T-cell (primary cell): Measurements from ENCODE around the gene MPPED1. TPM values are rescaled to one million over a fixed set of nuclear protein-coding genes. Genes with fewer than 3 reads are reported as not detected.

Experiments used
- ATAC-seq, 4 experiments: fragments of 200-7000 bp in 3 of 4; fragments of 150-1000 bp in 1 of 4; cut with Tn5 transposase; replicated peaks in 1 of 4; 1 replicate in 3 of 4; 2 replicates in 1 of 4; pipeline ENCODE4 v1.10.0; 2021; ENCODE audit warnings: moderate library complexity in 3 of 4, mild to moderate bottlenecking in 2 of 4, moderate number of reproducible peaks in 1 of 4
- CTCF ChIA-PET, 2 donors: fragments of 300-600 bp; sonication (Branson Sonifier 250); formaldehyde crosslinking; loops; one replicate each; lab custom pipeline; 2022; ENCODE audit warnings: antibody characterized with exemption in 2 of 2; lab: Charles Lee
- POLR2A ChIA-PET, 2 donors: fragments of 300-600 bp; sonication (Branson Sonifier 250); formaldehyde crosslinking; loops; one replicate each; lab custom pipeline; 2022; ENCODE audit warnings: antibody characterized with exemption in 2 of 2; lab: Charles Lee
- DNase-seq, 35 experiments: peaks; one replicate each; pipeline versions ENCODE4 v3.0.0 to v3.0.0-alpha.2; 2013 to 2023
- H3K27ac ChIP-seq: one replicate; pipeline ENCODE4 v1.5.1; 2013; ENCODE audit warnings: low read length
- H3K27me3 ChIP-seq, 2 experiments: replicated peaks in 1 of 2; 1 replicate in 1 of 2; 2 replicates in 1 of 2; pipeline versions ENCODE4 v1.6.1 to v1.7.0; 2013; ENCODE audit warnings: low read length in 1 of 2, mixed read lengths in 1 of 2; ENCODE audit not compliant: control insufficient read depth in 2 of 2, insufficient read depth in 2 of 2; ENCODE audit errors: extremely low read depth in 1 of 2
- H3K36me3 ChIP-seq, 2 donors: 1 replicate in 1 of 2; 2 replicates in 1 of 2; pipeline versions ENCODE4 v1.6.1 to v1.7.0; 2013; ENCODE audit warnings: low read length in 1 of 2; ENCODE audit not compliant: control insufficient read depth in 2 of 2, insufficient read depth in 1 of 2; ENCODE audit errors: extremely low read depth in 1 of 2
- H3K4me1 ChIP-seq, 2 experiments: 1 replicate in 1 of 2; 2 replicates in 1 of 2; pipeline versions ENCODE4 v1.6.1 to v1.7.0; 2013; ENCODE audit warnings: low read length in 2 of 2, mixed read lengths in 1 of 2; ENCODE audit not compliant: insufficient read depth in 2 of 2, control insufficient read depth in 1 of 2; ENCODE audit errors: extremely low read depth in 1 of 2
- H3K4me3 ChIP-seq, 2 donors: 1 replicate in 1 of 2; 2 replicates in 1 of 2; pipeline versions ENCODE4 v1.5.1 to v1.7.0; 2013; ENCODE audit warnings: mild to moderate bottlenecking in 2 of 2, low read length in 1 of 2, moderate library complexity in 1 of 2; ENCODE audit not compliant: control insufficient read depth in 1 of 2; ENCODE audit errors: extremely low read depth in 1 of 2
- H3K9me3 ChIP-seq: 2 replicates; pipeline ENCODE4 v1.7.0; 2013
- H3K27ac Mint-ChIP-seq, 2 donors: one replicate each; pipeline ENCODE4 v1.8.0; 2020 to 2021; ENCODE audit warnings: mild to moderate bottlenecking in 2 of 2, mixed read lengths in 2 of 2
- H3K27me3 Mint-ChIP-seq, 2 donors: one replicate each; pipeline ENCODE4 v1.8.0; 2021 to 2022; ENCODE audit warnings: mixed read lengths in 2 of 2
- H3K36me3 Mint-ChIP-seq: one replicate; pipeline ENCODE4 v1.8.0; 2021; ENCODE audit warnings: mixed read lengths
- H3K4me1 Mint-ChIP-seq, 3 donors: one replicate each; pipeline ENCODE4 v1.8.0; 2020 to 2022; ENCODE audit warnings: mixed read lengths in 3 of 3, mild to moderate bottlenecking in 1 of 3
- H3K4me3 Mint-ChIP-seq, 3 donors: one replicate each; pipeline ENCODE4 v1.8.0; 2020 to 2022; ENCODE audit warnings: mild to moderate bottlenecking in 3 of 3, mixed read lengths in 3 of 3, moderate library complexity in 3 of 3
- H3K9me3 Mint-ChIP-seq, 3 donors: one replicate each; pipeline ENCODE4 v1.8.0; 2020 to 2022; ENCODE audit warnings: mixed read lengths in 3 of 3
- WGBS: methylation state at CpG from one replicate; pipeline ENCODE4 v1.1.5; 2013; ENCODE audit warnings: missing lambda C conversion rate; ENCODE audit not compliant: insufficient coverage; 5-methylcytosine and 5-hydroxymethylcytosine counted together
- total RNA-seq, 35 experiments: library from RNA in 6 of 35; stranded (reverse) in 6 of 35; fragments of 120-200 nt in 1 of 35; gene quantifications; one replicate each; pipeline versions ENCODE4 v1.2.1 to v1.2.4 and lab custom pipeline; 2013 to 2026

Gene MPPED1
- total RNA-seq, 5 donors from 2014 or later (not counting 1 experiment from before 2014, with no cell fraction given): not detected

DNA sequence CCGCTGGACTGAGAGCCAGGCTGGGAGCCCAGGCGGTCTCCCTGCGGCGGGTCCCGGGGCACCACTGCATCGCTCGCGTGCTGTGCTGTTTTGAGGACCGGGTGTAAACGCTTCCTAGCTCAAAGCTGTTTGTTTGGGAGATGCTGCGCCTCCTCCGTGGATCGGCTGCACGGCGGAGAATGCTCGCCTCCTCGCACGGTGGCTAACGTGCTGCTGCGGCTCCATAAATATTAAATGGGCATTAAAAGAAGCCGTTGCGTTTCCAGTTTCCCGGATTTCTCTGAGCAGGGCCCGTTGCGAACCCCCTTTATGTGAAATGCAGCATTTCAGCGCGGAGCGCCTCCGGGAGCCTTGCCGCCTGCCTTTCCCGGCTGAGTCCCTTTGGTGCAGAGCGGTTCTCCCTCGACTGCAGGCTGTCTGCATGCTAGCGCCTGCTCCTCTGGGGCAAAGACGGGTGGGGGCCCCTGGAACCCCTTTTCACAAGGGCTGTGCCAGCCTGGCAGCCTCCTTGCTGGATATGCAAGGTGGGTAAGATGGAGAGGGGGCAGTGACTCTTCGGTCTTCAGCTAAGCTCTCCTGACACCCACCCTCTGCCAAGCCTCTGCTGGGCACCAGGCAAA lies 9.3 kb downstream of the MPPED1 start:
- no peaks in the 10 kb centered on the region for H3K9me3 Mint-ChIP-seq
- 82% methylated on average over 32 of the region's 36 CpGs for WGBS
- no peak overlapping the region for H3K4me3 Mint-ChIP-seq
- no peaks in the 10 kb centered on the region for H3K36me3 Mint-ChIP-seq
- H3K4me1 ChIP-seq: no peaks in the 10 kb centered on the region
- H3K27ac ChIP-seq: no peak overlapping the region
- CTCF ChIA-PET: no interaction called here
- no peaks in the 10 kb centered on the region for H3K9me3 ChIP-seq
- no peaks in the 10 kb centered on the region for H3K36me3 ChIP-seq
- no peaks in the 10 kb centered on the region for H3K4me1 Mint-ChIP-seq
- peaks cover 3 to 24% of the 10 kb centered on the region in 2 experiments for H3K27me3 ChIP-seq
- no peak for DNase-seq
- ATAC-seq: no peak
- no peak overlapping the region for H3K4me3 ChIP-seq
- H3K27me3 Mint-ChIP-seq: peaks cover 5 to 32% of the 10 kb centered on the region in 2 donors
- POLR2A ChIA-PET: no interaction called here
- H3K27ac Mint-ChIP-seq: no peak overlapping the region

DNA sequence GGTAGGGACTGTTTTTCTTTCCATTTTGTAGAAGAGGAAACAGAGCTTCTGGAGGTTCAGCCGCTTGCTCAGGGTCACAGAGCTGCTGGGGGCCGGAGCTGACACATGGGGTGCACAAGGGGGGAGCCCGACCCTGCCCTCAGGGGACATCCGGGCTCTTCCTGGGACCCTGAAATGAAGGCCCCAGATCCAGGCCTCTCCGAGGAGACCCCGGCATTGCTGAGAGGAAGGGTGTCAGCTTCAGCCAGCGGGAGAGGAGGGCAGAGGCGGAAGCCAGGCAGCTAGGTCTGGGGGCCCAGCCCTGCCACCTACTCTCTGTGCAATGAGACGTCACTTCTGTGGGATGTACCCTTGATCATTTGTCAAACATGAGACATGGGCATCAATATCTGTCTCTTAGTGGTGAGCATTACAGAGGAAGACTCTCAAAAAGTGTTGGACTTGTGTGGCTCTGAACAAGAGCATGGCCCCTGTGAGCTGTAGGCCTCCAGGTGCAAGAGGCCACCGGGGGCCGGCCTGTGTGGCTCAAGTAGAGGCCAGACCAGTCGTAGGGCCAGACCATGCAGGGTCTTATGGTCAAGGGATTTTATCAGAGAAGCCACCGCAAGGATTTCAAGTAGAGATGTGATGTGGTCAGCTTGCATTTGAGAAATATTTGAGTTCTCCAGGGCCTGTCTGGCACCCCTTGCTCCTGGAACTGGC lies 10.3 kb downstream of the MPPED1 start:
- CTCF ChIA-PET: no interaction called here
- no peak for ATAC-seq
- Histone ChIP-seq H3K9me3 (no peaks in the 10 kb centered on the region), H3K4me3 (no peak overlapping the region), H3K36me3 (no peaks in the 10 kb centered on the region), H3K27ac (no peak overlapping the region), H3K4me1 (no peaks in the 10 kb centered on the region), H3K27me3 (peaks cover 0 to 33% of the 10 kb centered on the region in 2 experiments)
- no peak overlapping the region for H3K27ac Mint-ChIP-seq
- 79% methylated on average over 12 of the region's 13 CpGs for WGBS
- H3K4me3 Mint-ChIP-seq: no peak overlapping the region
- no peaks in the 10 kb centered on the region for H3K9me3 Mint-ChIP-seq
- no peaks in the 10 kb centered on the region for H3K4me1 Mint-ChIP-seq
- POLR2A ChIA-PET: no interaction called here
- H3K36me3 Mint-ChIP-seq: no peaks in the 10 kb centered on the region
- DNase-seq: no peak
- peaks cover 7 to 30% of the 10 kb centered on the region in 2 donors for H3K27me3 Mint-ChIP-seq

DNA sequence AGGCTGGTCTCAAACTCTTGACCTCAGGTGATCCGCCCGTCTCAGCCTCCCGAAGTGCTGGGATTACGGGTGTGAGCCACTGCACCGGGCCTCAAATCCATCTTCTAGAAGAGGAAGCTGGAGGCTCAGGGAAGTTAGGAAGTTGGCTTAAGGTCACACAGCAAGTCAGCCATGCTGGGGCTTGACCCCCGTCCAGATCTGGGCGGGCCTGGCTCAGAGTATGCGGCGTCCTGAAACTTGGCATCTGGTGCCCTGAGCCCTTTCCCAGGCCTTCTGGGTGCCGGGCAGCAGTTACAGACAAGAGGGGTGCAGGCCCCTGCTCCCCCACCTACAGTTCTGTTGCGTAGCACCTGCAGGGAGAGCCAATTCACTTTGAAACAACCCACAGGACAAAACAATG lies 11.2 kb downstream of the MPPED1 start:
- H3K27ac ChIP-seq: no peak overlapping the region
- H3K4me1 ChIP-seq: no peaks in the 10 kb centered on the region
- Mint-ChIP-seq H3K27me3 (peaks cover 9 to 25% of the 10 kb centered on the region in 2 donors), H3K36me3 (no peaks in the 10 kb centered on the region), H3K27ac (no peak overlapping the region), H3K4me3 (no peak overlapping the region), H3K9me3 (no peaks in the 10 kb centered on the region), H3K4me1 (no peaks in the 10 kb centered on the region)
- ChIA-PET POLR2A (no interaction called here), CTCF (no interaction called here)
- ATAC-seq: no peak
- no peak overlapping the region for H3K4me3 ChIP-seq
- H3K9me3 ChIP-seq: no peaks in the 10 kb centered on the region
- H3K27me3 ChIP-seq: peaks cover 0 to 36% of the 10 kb centered on the region in 2 experiments
- no peaks in the 10 kb centered on the region for H3K36me3 ChIP-seq
- DNase-seq: no peak
- WGBS: 85% methylated on average over 10 of the region's 11 CpGs

DNA sequence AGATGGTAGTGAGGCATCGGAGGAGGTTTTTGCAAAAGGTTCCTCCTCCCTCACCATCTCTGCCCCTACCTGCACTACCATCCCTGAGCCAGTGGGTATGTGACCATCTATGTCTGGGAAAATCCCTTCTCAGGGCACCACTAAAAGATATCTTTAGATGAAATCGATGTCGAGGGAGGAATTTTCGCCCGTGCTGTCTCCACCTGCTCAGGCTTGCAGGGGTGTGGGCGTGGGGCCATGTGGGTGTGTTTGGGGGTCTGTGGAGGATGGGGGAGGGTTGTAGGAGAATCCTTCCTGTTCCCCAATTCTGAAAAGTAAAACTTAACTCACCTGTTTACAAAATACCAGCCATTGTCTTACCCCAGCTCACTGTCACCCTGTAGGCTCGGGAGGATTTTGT lies 12.4 kb downstream of the MPPED1 start:
- Mint-ChIP-seq H3K36me3 (no peaks in the 10 kb centered on the region), H3K4me1 (no peaks in the 10 kb centered on the region), H3K4me3 (no peak overlapping the region), H3K27me3 (peaks cover 9 to 29% of the 10 kb centered on the region in 2 donors), H3K9me3 (no peaks in the 10 kb centered on the region), H3K27ac (no peak overlapping the region)
- CTCF ChIA-PET: no interaction called here
- Histone ChIP-seq H3K36me3 (no peaks in the 10 kb centered on the region), H3K9me3 (no peaks in the 10 kb centered on the region), H3K27me3 (peaks cover 0 to 45% of the 10 kb centered on the region in 2 experiments), H3K4me1 (no peaks in the 10 kb centered on the region), H3K4me3 (no peak overlapping the region), H3K27ac (no peak overlapping the region)
- POLR2A ChIA-PET: no interaction called here
- WGBS: no CpG with 5 or more reads among the region's 7 CpGs
- DNase-seq (no peak), ATAC-seq (no peak)

DNA sequence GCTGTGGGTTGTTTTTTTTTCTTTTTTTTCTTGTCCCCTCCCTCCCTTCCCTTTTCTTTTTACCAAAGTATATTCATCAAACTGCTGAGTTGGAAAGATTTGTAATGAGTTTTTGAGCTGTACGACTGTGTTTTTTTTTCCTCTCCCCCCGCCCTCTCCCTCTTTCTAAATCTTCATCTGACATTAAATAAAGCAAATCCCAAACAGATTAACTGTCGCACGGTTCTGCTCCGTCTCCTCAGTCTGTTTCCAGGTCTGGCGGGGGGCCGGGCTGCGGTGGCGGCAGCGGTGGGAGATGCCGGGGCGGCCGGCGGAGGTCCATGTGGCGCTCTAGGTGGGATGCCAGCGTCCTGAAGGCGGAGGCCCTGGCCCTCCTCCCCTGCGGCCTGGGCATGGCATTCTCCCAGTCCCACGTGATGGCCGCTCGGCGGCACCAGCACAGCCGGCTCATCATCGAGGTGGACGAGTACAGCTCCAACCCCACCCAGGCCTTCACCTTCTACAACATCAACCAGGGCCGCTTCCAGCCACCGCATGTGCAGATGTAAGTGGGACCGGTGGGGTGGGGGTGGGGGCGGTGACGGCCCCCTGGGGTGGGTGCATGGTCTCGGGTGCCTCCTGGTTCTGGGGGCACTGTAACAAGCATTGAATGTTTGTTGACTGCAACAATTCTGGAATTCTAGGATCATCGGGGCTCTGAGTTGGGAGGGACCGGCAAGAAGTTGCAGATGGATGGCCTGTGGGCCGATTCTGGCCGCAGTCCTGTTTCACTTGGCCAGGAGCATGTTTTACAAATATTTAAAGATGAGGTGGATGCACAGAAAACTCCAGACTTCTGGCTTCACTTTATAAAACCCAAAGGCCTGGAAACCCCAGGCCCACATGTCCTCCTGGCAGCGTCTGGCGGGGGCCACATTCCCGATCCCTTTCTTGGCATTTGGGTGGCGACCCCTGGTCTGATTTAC lies 13.1 kb downstream of the MPPED1 start:
- ChIA-PET POLR2A (no interaction called here), CTCF (no interaction called here)
- H3K4me3 Mint-ChIP-seq: no peak overlapping the region
- no peaks in the 10 kb centered on the region for H3K9me3 Mint-ChIP-seq
- DNase-seq: no peak
- no peak overlapping the region for H3K27ac Mint-ChIP-seq
- no peaks in the 10 kb centered on the region for H3K36me3 Mint-ChIP-seq
- no peaks in the 10 kb centered on the region for H3K4me1 Mint-ChIP-seq
- Histone ChIP-seq H3K4me1 (no peaks in the 10 kb centered on the region), H3K27me3 (peaks cover 0 to 51% of the 10 kb centered on the region in 2 experiments), H3K27ac (no peak overlapping the region), H3K9me3 (no peaks in the 10 kb centered on the region), H3K4me3 (no peak overlapping the region), H3K36me3 (no peaks in the 10 kb centered on the region)
- WGBS: 89% methylated on average over 21 of the region's 39 CpGs
- peaks cover 16 to 32% of the 10 kb centered on the region in 2 donors for H3K27me3 Mint-ChIP-seq
- ATAC-seq: no peak

DNA sequence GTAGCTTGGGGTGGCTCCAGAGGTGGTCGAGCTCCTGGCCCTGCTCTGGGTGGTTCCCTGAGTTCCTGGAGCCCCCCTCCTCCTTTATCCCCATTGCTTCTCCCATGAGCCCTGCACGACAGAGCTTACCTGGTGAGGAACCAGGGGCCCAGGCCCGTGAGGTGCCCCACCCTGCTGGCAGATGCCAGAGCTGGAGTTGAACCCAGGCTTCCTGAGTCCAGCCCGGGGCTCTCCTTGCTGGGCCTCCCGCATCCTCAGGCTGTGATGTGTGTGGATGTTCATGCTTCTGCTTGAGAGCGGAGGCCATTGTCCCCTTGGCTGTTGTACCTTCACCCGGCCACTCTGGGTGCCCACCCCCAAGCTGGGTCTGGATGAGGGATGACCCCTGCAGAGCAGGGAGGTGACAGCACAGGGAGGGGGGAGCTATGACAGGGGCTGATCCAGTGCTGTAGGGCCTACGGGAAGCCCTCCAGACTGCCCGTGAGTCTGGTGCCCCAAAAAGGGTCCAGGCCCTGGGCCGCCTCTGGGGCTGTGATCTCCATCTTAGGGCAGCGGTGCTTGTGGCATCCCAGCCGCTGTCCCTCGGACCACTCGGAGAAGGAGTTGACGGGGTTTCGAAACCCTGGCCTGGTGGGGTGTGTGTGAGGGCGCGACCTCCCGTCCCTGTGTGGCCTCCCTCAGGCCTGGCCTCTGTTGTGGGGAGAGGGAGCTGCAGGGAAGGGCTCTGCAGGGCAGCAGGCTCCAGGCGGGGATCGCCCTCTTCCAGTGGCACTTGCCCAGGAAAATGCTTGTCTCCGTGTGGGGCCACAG lies 14.4 kb downstream of the MPPED1 start:
- no peak overlapping the region for H3K27ac ChIP-seq
- DNase-seq (no peak), ATAC-seq (no peak)
- no peaks in the 10 kb centered on the region for H3K9me3 Mint-ChIP-seq
- H3K36me3 Mint-ChIP-seq: no peaks in the 10 kb centered on the region
- no peaks in the 10 kb centered on the region for H3K9me3 ChIP-seq
- H3K4me3 Mint-ChIP-seq: no peak overlapping the region
- H3K27me3 Mint-ChIP-seq: peaks cover 25 to 35% of the 10 kb centered on the region in 2 donors
- H3K4me1 ChIP-seq: no peaks in the 10 kb centered on the region
- WGBS: 84% methylated on average over 14 of the region's 22 CpGs
- POLR2A ChIA-PET: no interaction called here
- no peaks in the 10 kb centered on the region for H3K4me1 Mint-ChIP-seq
- H3K27ac Mint-ChIP-seq: no peak overlapping the region
- no peaks in the 10 kb centered on the region for H3K36me3 ChIP-seq
- no peak overlapping the region for H3K4me3 ChIP-seq
- H3K27me3 ChIP-seq: peaks cover under 1 to 55% of the 10 kb centered on the region in 2 experiments
- CTCF ChIA-PET: no interaction called here
